GM19099 (cell line): ENCODE results near the gene CCL20.

Experiments used
- POLR2A ChIP-seq: IDR thresholded peaks from 3 replicates; pipeline ENCODE4 v1.6.1; 2011; ENCODE audit warnings: low read depth; ENCODE audit not compliant: insufficient read length; ENCODE audit errors: extremely low read depth

Gene CCL20, protein sequence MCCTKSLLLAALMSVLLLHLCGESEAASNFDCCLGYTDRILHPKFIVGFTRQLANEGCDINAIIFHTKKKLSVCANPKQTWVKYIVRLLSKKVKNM

DNA sequence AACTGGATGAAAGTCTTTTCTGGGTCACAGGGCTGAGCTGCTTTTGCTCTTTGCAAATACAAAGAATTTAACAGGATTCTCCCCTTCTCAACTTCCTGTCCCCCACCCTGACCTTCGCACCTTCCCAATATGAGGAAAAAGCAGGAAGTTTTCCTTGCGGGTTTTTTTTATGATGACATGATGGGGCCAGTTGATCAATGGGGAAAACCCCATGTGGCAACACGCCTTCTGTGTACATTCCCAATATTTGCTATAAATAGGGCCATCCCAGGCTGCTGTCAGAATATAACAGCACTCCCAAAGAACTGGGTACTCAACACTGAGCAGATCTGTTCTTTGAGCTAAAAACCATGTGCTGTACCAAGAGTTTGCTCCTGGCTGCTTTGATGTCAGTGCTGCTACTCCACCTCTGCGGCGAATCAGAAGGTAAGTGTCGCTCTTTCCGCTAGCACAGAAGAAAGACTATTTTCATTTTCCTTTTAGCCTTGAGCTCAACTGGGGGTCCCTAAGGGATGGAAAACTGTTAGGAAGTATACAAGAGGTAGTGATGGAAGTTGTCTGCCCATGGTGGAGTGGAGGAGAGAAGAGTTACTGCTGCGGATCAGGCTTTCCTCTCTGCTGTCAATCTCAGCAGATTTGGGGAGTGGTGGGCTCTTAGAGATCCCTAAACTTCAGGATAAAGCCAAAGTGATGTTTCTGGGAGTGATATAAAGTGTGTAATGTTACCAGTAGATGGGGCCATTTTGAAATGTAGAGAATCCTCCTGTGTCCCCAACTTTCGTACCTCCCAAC lies at the start of gene CCL20:
CCL20 (plus strand) TSS at position 281 of the 792 bp plus-strand sequence; CDS start at position 351, 70 bp downstream.
- no peak for TF ChIP-seq POLR2A

DNA sequence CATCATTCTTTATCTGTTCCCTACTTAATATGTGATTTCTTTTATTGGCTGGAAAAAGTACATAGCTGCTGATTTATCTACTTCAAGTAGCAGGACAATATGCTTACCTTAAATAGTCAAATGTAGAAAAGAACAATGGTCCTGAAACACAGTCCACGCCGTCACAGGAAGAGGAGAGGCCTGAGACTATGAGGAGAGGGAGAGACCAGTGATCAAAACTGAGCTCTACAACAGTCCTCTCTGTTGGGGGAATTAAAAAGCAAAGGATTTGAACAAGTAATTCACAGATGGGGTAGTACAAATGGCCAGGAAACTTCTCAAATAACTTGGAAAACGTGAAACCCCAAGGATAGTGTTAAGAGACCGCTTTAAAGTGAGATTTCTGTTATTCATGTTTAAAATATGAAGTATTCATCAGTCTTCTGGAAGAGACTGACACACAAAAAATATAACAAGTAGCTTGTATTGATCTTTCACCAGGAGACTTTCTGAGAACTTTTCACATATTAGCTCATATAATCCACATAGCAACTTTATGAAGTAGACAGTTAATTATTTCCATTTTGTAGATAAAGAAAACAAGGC lies 47.8 kb upstream of the CCL20 start:
- TF ChIP-seq POLR2A, result no peak

DNA sequence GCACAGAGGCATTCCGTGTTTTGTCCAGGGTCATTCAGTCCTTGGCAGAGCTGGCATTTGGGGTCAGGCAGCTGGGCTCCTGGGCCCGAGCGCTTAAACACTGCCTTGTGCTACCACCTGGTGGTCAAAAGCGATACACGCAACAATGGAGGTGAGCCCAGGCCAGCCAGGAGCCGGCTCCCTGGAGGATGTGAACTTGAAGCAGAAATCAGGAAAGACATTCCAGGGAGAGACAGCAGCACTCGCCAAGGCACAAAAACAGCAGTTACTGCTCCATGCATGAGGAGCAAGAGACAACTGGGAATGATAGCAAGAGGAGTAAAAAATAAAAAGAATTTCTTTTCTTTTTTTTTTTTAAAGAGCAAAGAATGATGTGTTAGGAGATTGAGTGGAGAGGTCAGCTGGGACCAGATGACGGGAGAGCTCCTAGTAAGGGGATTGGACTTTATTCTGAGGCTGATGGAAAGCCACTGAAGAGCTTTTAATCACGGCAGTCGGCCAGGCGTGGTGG lies 47.2 kb upstream of the CCL20 start:
- TF ChIP-seq POLR2A, result no peak

DNA sequence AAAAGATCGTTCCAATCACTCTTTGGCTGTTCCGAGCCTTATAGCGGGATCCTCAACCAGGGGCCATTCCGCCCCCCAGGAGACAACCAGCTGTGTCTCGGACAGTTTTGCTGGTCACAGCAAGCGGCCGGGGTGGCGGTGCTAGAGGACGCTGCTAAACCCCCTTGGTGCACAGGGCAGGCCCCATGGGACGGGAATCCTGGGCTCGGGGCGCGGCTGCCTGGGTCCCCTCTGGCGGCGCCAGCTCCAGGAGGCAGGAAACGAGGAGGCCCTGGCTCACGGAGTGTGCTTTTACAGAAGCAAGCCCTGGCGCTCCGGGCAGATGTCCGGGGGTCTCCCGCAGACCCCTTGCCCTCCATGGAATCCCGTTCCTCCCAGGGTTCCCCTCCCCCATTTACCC lies 45.8 kb upstream of the CCL20 start:
- no peak for TF ChIP-seq POLR2A

DNA sequence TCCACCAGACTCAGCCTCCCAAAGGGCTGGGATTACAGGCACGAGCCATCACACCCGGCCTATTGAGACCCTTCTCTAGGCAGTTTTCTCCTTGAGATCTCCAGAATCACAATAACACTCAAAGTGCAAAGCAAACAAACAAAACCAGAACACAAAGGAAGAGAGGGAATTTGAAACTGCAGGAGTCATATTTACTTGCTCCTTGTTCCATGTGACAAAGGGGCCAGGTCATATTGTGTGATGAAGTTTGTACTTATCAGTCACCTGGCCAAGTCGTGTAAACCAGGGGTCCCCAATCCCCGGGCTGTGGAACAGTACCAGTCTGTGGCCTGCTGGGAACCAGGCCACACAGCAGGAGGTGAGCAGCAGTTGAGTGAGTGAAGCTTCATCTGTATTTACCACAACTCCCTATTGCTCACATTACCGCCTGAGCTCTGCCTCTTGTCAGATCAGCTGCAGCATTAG lies 41.4 kb upstream of the CCL20 start:
- no peak for TF ChIP-seq POLR2A

DNA sequence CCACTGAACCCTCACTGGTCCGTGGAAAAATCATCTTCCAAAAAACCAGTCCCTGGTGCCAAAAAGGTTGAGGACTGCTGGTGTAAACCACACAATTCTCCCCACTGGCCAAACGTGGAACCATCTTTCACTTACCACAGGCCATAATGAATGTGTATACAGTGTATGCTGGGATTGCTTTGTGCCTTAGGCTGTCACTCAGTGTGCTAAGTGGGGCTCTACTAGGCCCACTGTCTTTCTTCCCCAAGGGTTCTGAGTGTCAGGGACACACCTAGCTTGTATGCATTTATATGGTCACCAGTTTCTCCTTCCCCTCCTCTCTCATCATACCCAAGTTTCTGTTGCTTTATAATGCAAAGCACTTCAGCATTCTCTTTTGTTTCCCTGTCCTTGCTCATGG lies 40.7 kb upstream of the CCL20 start:
- TF ChIP-seq POLR2A, result no peak

DNA sequence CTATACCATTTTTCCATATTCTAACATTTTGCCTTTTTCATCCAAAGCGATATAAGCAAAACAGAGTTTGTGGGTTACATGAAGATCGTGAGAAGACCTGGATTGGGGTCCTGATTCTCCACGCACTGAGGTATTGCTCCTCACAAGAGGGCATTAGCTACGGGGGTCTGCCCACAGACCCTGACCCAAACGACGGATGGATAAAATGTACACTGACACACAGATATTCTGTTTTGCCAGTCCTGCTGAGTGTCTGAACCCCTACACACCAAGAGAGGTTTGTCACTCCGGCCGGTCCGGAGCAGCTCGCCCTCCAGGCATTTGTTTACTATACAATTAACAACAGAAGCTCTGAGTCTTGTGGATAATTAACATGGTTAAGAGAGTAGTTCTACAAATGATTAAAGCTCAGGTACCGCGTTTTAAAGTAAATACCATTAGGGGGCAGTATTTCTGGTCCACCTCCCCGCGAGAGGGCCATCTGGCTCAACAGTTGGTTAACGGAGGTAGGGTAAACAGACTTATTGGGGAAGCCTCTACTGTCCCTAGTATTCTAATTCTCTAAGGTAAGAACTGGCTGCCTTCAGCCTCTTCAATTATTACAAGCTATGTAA lies 39.5 kb upstream of the CCL20 start:
- TF ChIP-seq POLR2A, result no peak

DNA sequence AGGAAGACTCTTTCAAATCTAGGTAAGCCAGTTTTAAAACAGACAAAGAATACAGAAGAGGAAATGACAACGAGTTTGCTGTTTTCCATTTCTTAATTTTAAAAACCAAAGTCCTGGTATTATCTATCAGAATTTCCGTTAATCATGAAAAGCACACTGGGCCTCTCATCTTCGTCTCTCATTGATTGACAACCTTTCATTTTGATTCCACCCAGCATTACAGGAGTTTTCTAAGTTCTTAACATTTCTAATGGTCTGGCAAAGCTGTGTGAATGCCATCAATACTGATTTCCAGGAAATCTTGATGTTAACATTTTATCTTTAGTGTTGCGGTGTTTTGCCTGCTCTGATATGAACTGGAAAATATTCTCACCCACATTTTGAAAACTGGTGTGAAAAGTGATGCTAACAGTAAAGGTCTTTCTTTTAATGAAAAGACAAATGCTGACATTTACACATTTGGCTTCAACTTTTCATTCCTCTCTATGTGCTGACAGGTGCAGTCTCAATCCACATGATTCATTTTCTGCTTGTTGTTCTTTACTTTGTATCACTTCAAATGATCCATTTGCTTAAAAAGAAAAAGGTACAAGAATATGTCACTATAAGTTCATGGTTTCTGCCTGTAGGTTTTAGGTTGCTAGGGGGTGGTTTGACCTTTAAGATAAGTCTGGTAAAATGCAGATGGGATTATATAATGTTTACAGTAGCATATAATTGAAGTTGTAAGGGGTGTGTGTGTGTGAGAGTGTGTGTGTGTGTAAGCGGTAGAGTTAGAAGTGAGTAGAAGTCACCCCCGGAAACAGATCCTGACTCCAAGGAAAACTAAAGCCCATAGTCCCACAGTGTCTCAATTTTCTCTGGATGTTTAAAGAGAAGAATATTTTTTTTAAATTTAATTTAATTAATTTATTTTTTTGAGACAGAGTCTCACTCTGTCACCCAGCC lies 38.5 kb upstream of the CCL20 start:
- TF ChIP-seq POLR2A, result no peak

DNA sequence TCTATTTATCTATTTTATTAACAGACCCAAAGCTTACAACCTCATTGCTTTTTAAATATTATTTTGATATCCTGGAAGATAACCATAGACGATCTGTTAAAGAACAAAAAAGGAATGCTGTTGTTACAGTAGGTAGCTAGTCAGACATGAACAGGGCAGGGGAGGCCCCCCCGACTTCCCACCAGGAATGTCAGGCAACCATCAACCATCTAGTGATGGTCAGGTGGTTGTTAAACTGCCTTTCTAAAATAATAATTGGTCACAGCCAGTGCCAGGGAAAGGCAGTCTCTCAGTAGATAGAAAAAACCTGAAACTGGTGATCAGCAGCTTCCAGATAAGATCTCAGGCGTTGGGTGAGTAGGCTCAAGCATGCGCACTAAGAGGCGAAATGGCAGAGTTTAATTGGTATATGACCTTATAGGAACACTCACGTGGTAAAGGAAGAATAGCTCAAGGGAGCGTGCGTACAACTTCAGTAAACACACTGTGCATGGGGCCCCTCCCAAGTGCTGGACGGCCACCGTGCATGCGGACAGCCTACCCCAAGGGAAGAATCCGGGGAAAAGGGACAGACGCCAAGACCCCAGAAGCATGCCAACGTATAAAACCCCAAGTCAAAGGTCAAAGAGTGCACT lies 32.5 kb upstream of the CCL20 start:
- no peak for TF ChIP-seq POLR2A

DNA sequence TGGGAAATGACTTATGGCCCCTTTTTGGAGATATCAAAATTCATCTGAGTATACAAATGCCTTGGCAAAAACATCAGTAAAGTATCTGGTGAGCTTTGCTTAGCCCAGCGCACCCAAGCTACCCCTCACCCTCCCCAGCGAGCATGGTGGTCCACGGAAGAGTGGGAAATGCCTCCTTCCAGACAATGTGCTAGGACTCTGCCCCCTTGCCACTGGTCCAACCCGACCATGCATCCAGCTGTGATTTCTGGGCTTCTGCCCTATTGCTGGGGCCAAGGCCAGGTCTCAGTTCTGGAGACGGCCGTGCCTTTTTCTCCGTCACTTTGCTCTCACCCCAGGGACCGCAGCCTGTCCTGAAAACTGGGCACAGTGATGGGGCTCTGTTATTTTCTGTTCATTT lies 31.8 kb upstream of the CCL20 start:
- TF ChIP-seq POLR2A, result no peak

DNA sequence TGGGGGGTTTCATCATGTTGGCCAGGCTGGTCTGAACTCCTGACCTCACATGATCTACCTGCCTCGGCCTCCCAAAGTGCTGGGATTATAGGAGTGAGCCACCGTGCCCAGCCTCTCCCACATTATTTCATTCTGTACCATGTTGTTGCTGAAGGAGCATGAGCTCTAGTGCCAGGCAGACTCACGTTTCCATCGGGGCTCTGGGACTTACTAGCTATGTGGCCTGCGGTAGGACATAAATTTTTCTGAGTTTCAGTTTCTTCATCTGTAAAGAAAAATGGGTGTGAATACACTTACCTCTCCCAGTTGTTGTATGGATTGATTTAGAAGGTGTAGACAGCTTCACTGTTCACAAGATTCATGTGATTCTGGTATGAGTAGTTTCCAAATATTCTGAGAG lies 30.8 kb upstream of the CCL20 start:
- no peak for TF ChIP-seq POLR2A

DNA sequence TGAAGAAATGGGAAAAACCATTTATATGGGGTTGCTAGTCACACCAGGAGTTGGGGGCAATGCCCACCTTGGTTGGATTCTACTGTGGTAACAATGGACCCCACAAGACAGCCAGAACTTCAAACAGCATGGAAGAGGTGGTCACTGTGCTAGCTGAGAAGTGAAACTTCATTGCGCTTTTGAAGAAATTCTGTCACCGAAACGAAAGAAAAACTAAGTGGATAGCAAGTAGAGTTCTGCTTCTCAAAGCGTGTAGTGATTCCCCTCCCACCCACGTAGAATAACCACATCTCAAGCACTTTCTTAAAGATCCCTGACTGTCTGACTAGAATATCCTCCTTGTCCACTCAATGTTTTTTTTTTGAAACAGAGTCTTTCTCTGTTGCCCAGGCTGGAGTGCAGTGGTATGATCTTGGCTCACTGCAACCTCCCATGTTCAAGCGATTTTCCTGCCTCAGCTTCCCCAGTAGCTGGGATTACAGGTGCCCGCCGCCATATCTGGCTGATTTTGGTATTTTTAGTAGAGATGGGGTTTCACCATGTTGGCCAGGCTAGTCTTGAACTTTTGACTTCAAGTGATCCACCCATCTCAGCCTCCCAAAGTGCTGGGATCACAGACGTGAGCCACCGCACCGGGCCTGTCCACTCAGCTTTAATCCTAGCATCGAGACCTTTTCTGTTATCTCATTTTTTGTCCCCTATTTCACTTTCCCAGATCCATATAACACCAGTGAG lies 30.1 kb upstream of the CCL20 start:
- TF ChIP-seq POLR2A, result peak; percentile 42

DNA sequence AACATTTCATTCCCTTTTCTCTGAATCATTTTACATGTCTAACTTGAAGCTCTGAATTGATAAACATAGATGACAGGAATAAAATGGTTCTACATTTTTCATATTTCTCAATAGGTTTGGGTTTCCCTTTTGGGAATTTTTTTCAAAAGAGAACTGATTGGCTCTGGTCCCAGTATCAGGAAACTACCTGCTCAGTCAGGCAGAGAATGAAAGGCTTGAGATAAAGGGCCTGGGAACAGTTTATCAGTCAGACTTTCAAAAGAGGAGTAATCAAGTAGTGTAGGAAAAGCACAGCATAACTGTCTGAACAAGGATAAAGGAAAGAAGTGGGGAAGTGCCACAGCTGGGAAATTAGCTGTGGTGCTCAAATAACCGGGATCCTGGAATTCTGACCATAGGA lies 28.3 kb upstream of the CCL20 start:
- no peak for TF ChIP-seq POLR2A
